Activated T-helper 1 cell treated with Interleukin-2 at 50 U/mL for 16 hours (primary cell): ENCODE data around the gene INHBE.

Source experiments
- DNase-seq: peaks from one replicate; pipeline ENCODE4 v3.0.0-alpha.2; 2020; ENCODE audit warnings: low read depth

INHBE gene

DNA sequence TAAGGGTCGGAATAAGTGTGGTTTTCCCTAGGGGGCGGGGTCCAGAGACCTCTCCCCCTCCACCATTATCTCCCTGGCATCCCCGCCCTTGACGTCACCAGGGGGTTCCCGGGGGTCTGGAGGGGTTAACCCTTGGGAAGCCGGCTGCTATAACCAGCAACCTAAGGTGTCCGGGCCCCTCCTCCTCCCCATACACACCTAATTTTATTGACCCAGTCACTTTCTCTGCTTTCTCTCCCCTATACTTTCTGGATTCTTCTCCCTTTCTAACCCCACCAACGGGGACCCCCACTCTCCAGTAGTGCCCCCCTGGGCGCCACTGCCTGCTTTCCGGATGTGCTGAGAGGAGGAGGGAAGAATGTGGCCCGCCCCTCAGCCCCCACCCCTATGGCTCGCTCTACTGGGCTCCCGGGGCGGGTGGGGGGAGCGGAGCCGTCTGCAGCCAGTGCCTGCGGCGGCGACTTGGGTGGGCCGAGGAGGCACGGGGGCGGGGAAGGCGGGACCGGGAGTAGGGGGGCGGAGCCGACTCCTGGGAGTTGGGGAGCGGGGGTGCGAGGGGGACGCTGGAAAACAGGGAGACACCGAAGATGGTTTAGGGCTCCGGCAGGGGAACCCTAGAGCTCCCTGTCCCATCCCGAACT is 6.3 kb downstream of the INHBE start:
- DNase-seq, result no peak

GRCh38 chr12:57461917-57462250 is 6.8 kb downstream of the INHBE start:
- DNase-seq, result no peak

GRCh38 chr12:57462251-57462911 is 7.3 kb downstream of the INHBE start:
- peak; percentile 76 for DNase-seq

GRCh38 chr12:57462912-57463253 is 7.8 kb downstream of the INHBE start:
- no peak for DNase-seq

- no peak for DNase-seq
These were observed 9.5 kb downstream of the INHBE start for GRCh38 chr12:57464569-57464968.

GRCh38 chr12:57465030-57465746 is 10.1 kb downstream of the INHBE start:
- DNase-seq, result no peak

DNA sequence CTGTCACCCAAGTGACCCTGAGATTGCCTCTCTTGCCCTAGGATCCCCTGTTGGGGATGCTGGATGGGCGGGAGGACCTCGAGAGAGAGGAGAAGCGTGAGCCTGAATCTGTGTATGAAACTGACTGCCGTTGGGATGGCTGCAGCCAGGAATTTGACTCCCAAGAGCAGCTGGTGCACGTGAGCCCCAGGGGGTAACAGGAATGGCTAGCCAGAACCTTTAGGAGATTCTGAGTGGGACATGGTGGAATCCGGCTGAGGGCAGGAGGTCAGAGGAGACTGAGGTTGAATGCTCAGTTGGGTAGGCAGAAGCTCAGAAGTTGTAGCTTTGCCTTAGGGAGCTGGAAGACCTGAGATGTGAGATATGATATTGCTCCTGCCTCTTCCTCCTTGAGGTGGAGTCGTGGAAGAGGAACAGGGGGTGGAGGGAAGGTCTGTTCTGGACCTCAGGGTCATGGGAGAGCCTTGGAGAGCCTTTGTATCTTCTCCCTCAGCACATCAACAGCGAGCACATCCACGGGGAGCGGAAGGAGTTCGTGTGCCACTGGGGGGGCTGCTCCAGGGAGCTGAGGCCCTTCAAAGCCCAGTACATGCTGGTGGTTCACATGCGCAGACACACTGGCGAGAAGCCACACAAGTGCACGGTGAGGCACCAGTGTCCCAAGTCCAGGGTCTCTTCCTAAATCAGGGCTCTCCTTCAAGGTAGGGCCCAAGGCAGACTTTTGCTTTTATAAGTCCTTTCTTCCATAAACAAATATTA is 10.8 kb downstream of the INHBE start:
- DNase-seq, result no peak

DNA sequence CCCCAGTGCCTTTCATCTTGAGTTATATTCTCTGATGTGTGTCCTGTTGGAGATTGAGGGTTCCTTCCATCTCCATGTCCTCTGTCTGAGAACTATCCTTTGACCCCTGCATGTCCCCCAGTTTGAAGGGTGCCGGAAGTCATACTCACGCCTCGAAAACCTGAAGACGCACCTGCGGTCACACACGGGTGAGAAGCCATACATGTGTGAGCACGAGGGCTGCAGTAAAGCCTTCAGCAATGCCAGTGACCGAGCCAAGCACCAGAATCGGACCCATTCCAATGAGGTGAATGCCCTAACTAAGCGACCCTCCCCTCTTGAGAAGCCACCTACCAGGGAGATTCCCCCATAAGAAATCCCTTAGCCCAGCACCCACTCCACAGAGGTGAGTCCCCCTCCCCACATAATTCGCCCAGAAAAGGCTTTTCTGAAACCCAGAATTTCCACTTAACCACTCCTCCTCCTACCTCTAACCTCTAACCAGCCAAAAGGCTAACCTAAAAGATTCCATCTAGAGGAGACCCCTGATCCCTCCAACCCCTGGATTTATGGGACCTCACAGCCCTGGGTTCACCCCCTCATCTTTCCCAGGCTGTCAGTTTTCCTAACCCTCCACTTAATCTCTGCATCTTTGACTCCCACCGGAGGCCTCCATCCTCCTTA is 12.2 kb downstream of the INHBE start:
- no peak for DNase-seq

GRCh38 chr12:57467915-57468314 is 12.8 kb downstream of the INHBE start:
- no peak for DNase-seq

GRCh38 chr12:57469296-57470164 is 14.4 kb downstream of the INHBE start:
- no peak for DNase-seq

DNA sequence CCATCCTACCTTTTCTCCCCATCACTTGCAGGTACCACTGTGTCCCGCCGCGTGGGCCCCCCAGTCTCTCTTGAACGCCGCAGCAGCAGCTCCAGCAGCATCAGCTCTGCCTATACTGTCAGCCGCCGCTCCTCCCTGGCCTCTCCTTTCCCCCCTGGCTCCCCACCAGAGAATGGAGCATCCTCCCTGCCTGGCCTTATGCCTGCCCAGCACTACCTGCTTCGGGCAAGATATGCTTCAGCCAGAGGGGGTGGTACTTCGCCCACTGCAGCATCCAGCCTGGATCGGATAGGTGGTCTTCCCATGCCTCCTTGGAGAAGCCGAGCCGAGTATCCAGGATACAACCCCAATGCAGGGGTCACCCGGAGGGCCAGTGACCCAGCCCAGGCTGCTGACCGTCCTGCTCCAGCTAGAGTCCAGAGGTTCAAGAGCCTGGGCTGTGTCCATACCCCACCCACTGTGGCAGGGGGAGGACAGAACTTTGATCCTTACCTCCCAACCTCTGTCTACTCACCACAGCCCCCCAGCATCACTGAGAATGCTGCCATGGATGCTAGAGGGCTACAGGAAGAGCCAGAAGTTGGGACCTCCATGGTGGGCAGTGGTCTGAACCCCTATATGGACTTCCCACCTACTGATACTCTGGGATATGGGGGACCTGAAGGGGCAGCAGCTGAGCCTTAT is 15.3 kb downstream of the INHBE start:
- no peak for DNase-seq

DNA sequence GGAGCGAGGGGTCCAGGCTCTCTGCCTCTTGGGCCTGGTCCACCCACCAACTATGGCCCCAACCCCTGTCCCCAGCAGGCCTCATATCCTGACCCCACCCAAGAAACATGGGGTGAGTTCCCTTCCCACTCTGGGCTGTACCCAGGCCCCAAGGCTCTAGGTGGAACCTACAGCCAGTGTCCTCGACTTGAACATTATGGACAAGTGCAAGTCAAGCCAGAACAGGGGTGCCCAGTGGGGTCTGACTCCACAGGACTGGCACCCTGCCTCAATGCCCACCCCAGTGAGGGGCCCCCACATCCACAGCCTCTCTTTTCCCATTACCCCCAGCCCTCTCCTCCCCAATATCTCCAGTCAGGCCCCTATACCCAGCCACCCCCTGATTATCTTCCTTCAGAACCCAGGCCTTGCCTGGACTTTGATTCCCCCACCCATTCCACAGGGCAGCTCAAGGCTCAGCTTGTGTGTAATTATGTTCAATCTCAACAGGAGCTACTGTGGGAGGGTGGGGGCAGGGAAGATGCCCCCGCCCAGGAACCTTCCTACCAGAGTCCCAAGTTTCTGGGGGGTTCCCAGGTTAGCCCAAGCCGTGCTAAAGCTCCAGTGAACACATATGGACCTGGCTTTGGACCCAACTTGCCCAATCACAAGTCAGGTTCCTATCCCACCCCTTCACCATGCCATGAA is 16.0 kb downstream of the INHBE start:
- DNase-seq, result no peak

GRCh38 chr12:57471661-57472060 is 16.6 kb downstream of the INHBE start:
- no peak for DNase-seq

GRCh38 chr12:57472391-57472790 is 17.3 kb downstream of the INHBE start:
- no peak for DNase-seq

GRCh38 chr12:57473392-57473791 is 18.3 kb downstream of the INHBE start:
- no peak for DNase-seq

- DNase-seq, result no peak
These were observed 18.8 kb downstream of the INHBE start for GRCh38 chr12:57473886-57474285.

DNA sequence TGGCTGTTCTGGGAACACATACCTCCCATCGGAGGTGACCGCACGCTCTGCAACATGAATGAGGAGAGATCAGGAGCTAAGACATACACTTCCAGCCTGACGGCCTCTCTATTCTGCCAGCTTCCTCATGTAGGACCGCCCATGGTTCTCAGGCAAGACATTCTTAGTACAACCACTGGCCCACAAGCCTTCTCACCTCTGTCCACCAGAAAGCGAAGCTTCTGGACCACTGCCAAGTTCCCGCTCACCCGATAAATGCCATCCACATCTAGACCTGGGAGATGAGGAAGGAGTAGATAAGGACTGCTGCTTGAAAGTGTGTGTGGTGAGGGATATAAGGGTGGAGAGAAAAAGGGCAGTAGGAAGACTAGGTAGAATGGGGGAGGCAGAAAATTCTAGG is 19.3 kb downstream of the INHBE start:
- DNase-seq, result no peak

- DNase-seq, result no peak
These were observed 19.8 kb downstream of the INHBE start for GRCh38 chr12:57474862-57475261.

DNA sequence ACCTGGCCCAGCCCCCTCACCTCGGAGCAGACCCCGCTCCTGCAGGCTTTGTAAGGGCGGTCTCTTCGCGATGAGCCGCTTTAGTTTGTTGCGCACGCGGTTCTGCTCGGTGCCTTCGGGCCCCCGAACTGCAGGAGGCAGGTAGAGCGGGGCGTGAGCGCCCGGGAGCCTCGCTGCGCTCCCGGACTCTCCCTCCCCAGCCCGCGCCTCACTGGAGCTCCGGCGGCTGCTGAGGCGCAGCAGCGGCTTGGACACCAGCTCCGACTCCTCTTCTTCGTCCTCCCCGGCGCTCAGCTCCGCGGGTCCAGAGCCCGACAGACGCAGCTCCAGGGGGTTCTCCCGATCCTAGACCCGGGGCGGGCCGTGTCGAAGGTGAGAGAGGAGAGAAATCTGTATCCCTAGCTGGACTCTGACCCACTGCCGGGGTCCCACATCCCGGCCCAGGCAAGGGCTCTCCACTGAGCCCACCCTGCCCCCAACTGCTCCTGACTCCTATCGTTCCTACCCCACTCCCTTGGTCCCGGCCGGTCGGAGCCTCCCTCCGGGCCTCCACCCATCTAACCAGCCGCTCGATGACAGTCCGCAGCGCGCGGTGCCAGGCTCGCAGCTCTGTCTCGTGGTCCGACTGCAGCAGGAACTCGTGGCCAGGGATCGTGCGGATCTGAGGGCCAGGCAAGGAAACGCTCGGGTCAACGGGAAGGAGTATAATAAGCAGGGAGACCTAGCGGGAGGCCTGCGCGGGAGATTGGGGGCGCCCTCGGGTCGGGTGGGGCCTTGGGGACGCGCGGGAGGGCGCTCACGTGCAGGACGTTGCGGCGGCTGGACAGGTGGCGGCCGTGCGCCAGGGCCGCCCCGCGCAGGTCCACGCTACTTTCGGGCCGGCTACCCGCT is 20.4 kb downstream of the INHBE start:
- no peak for DNase-seq
